ENCODE measurements around the gene SMIM30. TPM values are rescaled to one million over a fixed set of nuclear protein-coding genes. Genes with fewer than 3 reads are reported as not detected.
A peak's percentile ranks its signal among the peaks of the same experiment; 100 is the strongest.

SMIM30 gene
- total and polyA plus RNA-seq, 10 of the 15 experiments (the other 5 are each of a cell fraction or from before 2014, with no cell fraction given): 42.2 to 258 (median 96.9) TPM

DNA sequence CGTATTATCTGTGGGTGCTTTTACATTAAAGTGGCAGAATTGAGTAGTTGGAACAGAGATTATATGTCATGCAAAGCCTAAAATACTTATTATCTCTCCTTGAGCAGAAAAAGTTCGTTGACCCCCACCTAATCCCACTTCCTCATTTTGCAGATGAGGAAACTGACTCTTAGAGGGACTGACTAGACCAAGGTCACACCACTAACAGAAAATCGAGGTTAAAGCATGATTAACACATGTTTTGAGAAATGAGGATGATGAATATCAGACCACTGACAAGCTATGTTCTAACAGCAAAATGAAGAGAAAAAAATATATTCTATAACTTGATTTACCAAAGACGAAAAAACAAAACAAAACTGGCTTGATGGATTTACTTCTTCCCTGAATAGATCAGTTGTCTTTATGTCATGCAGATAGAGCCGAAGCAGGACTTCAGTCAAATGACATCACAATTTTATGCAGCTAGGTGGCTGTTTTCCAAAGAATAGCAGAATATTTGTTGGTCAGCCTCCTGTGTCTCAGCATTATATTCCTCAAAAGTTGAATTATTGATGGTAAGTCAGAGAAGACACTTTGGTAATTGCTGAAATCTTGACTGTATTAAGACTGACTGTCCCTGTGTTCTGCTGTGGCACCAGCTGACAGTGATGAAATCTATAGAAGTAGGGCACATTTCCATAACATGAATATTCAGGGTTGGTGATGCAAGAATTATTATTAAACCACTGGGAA is 24.2 kb upstream of the SMIM30 start (continued):
- TF ChIP-seq, protein P1, sequence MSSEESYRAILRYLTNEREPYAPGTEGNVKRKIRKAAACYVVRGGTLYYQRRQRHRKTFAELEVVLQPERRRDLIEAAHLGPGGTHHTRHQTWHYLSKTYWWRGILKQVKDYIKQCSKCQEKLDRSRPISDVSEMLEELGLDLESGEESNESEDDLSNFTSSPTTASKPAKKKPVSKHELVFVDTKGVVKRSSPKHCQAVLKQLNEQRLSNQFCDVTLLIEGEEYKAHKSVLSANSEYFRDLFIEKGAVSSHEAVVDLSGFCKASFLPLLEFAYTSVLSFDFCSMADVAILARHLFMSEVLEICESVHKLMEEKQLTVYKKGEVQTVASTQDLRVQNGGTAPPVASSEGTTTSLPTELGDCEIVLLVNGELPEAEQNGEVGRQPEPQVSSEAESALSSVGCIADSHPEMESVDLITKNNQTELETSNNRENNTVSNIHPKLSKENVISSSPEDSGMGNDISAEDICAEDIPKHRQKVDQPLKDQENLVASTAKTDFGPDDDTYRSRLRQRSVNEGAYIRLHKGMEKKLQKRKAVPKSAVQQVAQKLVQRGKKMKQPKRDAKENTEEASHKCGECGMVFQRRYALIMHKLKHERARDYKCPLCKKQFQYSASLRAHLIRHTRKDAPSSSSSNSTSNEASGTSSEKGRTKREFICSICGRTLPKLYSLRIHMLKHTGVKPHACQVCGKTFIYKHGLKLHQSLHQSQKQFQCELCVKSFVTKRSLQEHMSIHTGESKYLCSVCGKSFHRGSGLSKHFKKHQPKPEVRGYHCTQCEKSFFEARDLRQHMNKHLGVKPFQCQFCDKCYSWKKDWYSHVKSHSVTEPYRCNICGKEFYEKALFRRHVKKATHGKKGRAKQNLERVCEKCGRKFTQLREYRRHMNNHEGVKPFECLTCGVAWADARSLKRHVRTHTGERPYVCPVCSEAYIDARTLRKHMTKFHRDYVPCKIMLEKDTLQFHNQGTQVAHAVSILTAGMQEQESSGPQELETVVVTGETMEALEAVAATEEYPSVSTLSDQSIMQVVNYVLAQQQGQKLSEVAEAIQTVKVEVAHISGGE (CRISPR knock-in tag; IDR thresholded peaks at IDR 0.05): no peak

DNA sequence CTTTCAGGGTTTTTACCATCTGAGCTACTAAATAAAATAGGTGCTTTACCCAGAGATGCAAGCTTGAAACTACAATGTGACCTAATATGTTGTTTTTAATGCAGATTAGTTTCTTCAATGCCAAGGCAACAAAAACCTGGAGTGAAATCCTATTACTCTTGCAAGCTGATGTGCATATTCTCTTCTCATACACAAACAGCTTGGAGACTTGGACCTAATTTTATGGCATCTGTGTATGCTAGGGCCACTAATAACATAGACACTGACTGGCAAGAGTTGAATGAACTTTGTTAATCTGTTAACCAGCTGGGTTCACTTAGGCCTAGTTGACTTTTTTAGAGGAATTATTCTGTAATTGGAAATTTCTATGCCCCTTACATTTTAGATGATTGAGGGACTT is 23.4 kb upstream of the SMIM30 start:
- in situ Hi-C loops (cut with MboI) (no loop called here), intact Hi-C loops (cut with micrococcal nuclease; ENCODE audit: unreplicated experiment) (no loop called here)
- no peaks in the 10 kb centered on the region for H3K36me3 ChIP-seq (ENCODE audit: control insufficient read depth in 2 of 2, insufficient read depth in 2 of 2, low read length in 1 of 2)
- H3K4me3 ChIP-seq: no peak overlapping the region
- DNase-seq (ENCODE audit: low read depth, low spot score): no peak
- H3K27me3 ChIP-seq (replicated peaks in 1 of 2; ENCODE audit: control insufficient read depth in 2 of 2, insufficient read depth in 2 of 2, low read length in 1 of 2): no peaks in the 10 kb centered on the region
- FAIRE-seq: no peak
- POLR2A ChIA-PET: interaction anchor here (0.6 to 1.6 kb wide), 2 partner anchors 21 to 354 kb away, joined by 3 read pairs; no protein-coding TSS in a partner anchor
- no peak overlapping the region for H3K9ac ChIP-seq (ENCODE audit: control insufficient read depth, insufficient read depth, low read length)
- H4K20me1 ChIP-seq (ENCODE audit: control insufficient read depth, insufficient read depth): no peaks in the 10 kb centered on the region
- peaks cover 6% of the 10 kb centered on the region; the same call in 1 of the 2 replicates for H3K4me1 ChIP-seq (ENCODE audit: control insufficient read depth, insufficient read depth, low read length)
- SMC1A ChIA-PET (ENCODE audit: uncharacterized antibody, unreplicated experiment): interaction anchor here (1.4 to 2.7 kb wide), 4 partner anchors 17 to 47 kb away, joined by 4 to 12 read pairs (median 7); no protein-coding TSS in a partner anchor
- no peaks in the 10 kb centered on the region for H3K9me3 ChIP-seq (replicated peaks; ENCODE audit: control insufficient read depth, insufficient read depth, low read length)
- CTCF ChIA-PET: interaction anchor here (0.6 to 5.3 kb wide), 2 partner anchors 18 to 586 kb away, joined by 3 to 32 read pairs; no protein-coding TSS in a partner anchor
- no peaks in the 10 kb centered on the region for H3K79me2 ChIP-seq (ENCODE audit: control insufficient read depth, insufficient read depth, low read length)
- H3K27ac ChIP-seq (ENCODE audit: control insufficient read depth, insufficient read depth): no peak overlapping the region
- H2AFZ ChIP-seq (ENCODE audit: control insufficient read depth, low read depth, low read length): no peak overlapping the region
- ATAC-seq: peak; percentile 8; the same call in 2 of the 3 replicates
- H3K4me2 ChIP-seq (ENCODE audit: control insufficient read depth, insufficient read depth): no peak overlapping the region
- TF ChIP-seq YBX1 (IDR thresholded peaks at IDR 0.05): no peak
- TF ChIP-seq IKZF2 (IDR thresholded peaks at IDR 0.05): no peak
- RAD21 ChIA-PET (ENCODE audit: unreplicated experiment): interaction anchor here (1.4 kb wide), 1 partner anchor 22 kb away, joined by 3 read pairs; no protein-coding TSS in a partner anchor
- no TSS peak for BruUV-seq (replicated peaks)
